Coronary artery (tissue), 2 donors: Measurements from ENCODE around the gene COMMD3.

Experiments used
- DNase-seq: peaks from one replicate; pipeline ENCODE4 v3.0.0-alpha.2; 2017; ENCODE audit warnings: low spot score
- H3K27ac ChIP-seq, 2 donors: fragments of 200-600 bp; sonication (generic); one replicate each; pipeline ENCODE4 v1.5.1; 2016 to 2019
- H3K4me3 ChIP-seq: fragments of 200-600 bp; sonication (generic); 2 replicates; pipeline ENCODE4 v1.5.1; 2016; ENCODE audit warnings: mild to moderate bottlenecking, moderate library complexity
- CTCF ChIP-seq: fragments of 200-600 bp; sonication (generic); IDR thresholded peaks from one replicate; pipeline ENCODE4 v1.5.1; 2019; ENCODE audit warnings: antibody characterized with exemption

COMMD3 gene

GRCh38 chr10:22316286-22317075 lies at the start of gene COMMD3:
TSS of gene COMMD3 (plus strand) at chr10:22316388. CDS start at chr10:22316418, 30 bp downstream.
- peak; percentile 92 for DNase-seq
- H3K4me3 ChIP-seq = peak within 1 kb of the TSS; percentile 88
- TF ChIP-seq CTCF = no peak
- peak within 1 kb of the TSS; percentile 93 for H3K27ac ChIP-seq

- H3K4me3 ChIP-seq = no peak overlapping the region
- no peak for TF ChIP-seq CTCF
- no peak for DNase-seq
- H3K27ac ChIP-seq = no peak overlapping the region
These were observed 47.7 kb upstream of the COMMD3 start for GRCh38 chr10:22268503-22268902.

- no peak overlapping the region for H3K4me3 ChIP-seq
- no peak overlapping the region for H3K27ac ChIP-seq
- DNase-seq = no peak
- no peak for TF ChIP-seq CTCF
These were observed 44.4 kb upstream of the COMMD3 start for GRCh38 chr10:22271786-22272185.

GRCh38 chr10:22278441-22278782 lies 37.8 kb upstream of the COMMD3 start:
- TF ChIP-seq CTCF = no peak
- DNase-seq = no peak
- H3K27ac ChIP-seq = no peak overlapping the region
- no peak overlapping the region for H3K4me3 ChIP-seq

DNA sequence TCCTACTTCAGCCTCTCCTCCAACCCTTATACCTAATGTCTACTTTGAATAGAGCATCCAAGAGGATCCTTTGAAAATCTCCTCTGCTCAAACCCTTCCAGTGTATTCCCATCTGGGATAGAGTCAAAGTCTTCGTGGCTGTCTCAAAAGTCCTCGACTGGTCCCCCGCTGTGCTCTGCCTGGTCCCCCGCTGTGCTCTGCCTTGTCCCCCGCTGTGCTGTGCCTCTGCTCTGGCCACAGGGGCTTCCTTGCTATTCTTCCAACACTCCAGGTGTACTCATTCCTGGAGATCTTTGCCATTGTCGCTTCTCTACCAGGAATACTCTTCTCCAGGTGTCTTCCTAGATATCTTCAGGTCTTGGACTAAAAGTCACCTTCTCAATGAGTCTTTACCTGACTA lies 36.1 kb upstream of the COMMD3 start:
- TF ChIP-seq CTCF = no peak
- DNase-seq = no peak
- no peak overlapping the region for H3K27ac ChIP-seq
- no peak overlapping the region for H3K4me3 ChIP-seq

DNA sequence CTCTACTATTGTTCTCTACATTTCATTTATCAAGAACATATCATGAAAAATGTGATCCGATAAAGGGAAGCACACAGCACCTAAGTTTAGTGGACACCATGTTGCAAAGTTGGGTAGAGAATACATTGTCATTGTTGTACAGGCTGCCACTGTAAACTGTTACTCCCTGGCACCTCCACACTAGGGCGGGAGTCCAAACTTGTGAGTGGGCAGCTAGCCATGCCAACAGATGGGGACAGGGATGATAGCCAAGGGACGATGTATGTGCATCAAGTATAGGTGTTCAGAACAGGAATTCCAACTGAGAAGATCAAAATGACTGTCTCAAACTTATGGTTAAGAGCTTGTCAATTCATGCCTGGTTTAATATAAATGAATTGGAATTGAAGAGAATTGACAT lies 31.1 kb upstream of the COMMD3 start:
- no peak for DNase-seq
- TF ChIP-seq CTCF = no peak
- Histone ChIP-seq H3K27ac (no peak overlapping the region), H3K4me3 (no peak overlapping the region)

DNA sequence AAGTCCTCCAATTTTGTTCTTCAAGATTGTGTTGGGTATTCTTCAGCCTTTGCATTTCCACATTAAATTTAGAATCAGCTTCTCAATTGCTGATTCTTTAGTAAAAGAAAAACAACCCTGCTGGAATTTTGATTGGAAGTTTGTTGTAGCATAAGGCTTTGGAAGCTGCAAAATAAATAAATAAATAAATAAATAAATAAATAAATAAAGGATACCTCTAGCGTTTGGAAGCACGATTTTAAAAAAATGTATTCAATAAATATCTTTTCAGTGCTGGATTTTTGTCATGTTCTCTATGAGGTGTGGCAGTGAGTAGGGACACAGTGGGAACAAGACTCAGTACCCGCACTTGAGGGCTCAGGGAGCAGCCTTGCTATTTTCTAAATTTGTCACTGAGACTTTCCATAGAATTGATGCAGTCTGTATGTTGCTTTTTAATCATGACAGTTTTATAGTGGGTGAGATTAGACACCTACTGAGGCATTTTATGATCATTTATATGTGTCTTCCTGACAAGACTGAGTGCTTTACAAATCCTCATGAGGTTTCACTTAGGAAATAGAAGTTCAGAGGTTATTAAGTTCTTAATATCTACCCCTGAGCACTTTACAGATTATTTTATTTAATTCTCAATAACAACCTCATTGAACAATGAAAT lies 22.3 kb upstream of the COMMD3 start:
- Histone ChIP-seq H3K27ac (no peak overlapping the region), H3K4me3 (no peak overlapping the region)
- no peak for DNase-seq
- no peak for TF ChIP-seq CTCF
